CMK (cell line): ENCODE measurements around the gene IL17RC.

Experiments used
- DNase-seq: peaks from one replicate; pipeline ENCODE4 v3.0.0-alpha.2; 2010; ENCODE audit warnings: low read depth

The IL17RC gene

GRCh38 chr3:9946112-9947024 is 29.5 kb downstream of the IL17RC start:
- peak; percentile 80 for DNase-seq

- DNase-seq, result no peak
Observed at GRCh38 chr3:9947025-9947995, 30.4 kb downstream of the IL17RC start.

- no peak for DNase-seq
Observed at GRCh38 chr3:9948586-9948985, 31.7 kb downstream of the IL17RC start.

GRCh38 chr3:9949115-9949514 is 32.2 kb downstream of the IL17RC start:
- DNase-seq, result no peak

- no peak for DNase-seq
Observed at GRCh38 chr3:9949626-9950025, 32.7 kb downstream of the IL17RC start.

- DNase-seq, result no peak
Observed at GRCh38 chr3:9951126-9951525, 34.2 kb downstream of the IL17RC start.

GRCh38 chr3:9951598-9951961 is 34.7 kb downstream of the IL17RC start:
- DNase-seq, result no peak

GRCh38 chr3:9951962-9952805 is 35.3 kb downstream of the IL17RC start, which contains the start of gene PRRT3:
Gene PRRT3 (minus strand): TSS chr3:9952408. CDS start chr3:9950115, 2,293 bp downstream.
- DNase-seq, result no peak

- DNase-seq, result no peak
Observed at GRCh38 chr3:9955067-9955502, 38.2 kb downstream of the IL17RC start.

- no peak for DNase-seq
Observed at GRCh38 chr3:9955611-9956352, 38.9 kb downstream of the IL17RC start.

- no peak for DNase-seq
Observed at GRCh38 chr3:9957214-9957613, 40.3 kb downstream of the IL17RC start.

- no peak for DNase-seq
Observed at GRCh38 chr3:9965200-9965875, 48.4 kb downstream of the IL17RC start.

- no peak for DNase-seq
Observed at GRCh38 chr3:9966841-9967240, 49.9 kb downstream of the IL17RC start.

- DNase-seq, result no peak
Observed at GRCh38 chr3:9969632-9970019, 52.7 kb downstream of the IL17RC start.

GRCh38 chr3:9970020-9970652 is 53.2 kb downstream of the IL17RC start:
- DNase-seq, result no peak

GRCh38 chr3:9976721-9977709 is 60.1 kb downstream of the IL17RC start:
- peak; percentile 69 for DNase-seq

GRCh38 chr3:9978710-9979305 is 61.9 kb downstream of the IL17RC start:
- no peak for DNase-seq

- DNase-seq, result no peak
Observed at GRCh38 chr3:9980251-9980650, 63.4 kb downstream of the IL17RC start.
